Activated B cell treated with CpG ODN at 0.5 μM for 24 hours (primary cell): Measurements from ENCODE around the gene GALNT17. TPM values are rescaled to one million over a fixed set of nuclear protein-coding genes. Genes with fewer than 3 reads are reported as not detected.

Experiments
- ATAC-seq: fragments of 200-7000 bp; cut with Tn5 transposase; one replicate; pipeline ENCODE4 v1.10.0; 2021; ENCODE audit warnings: low read depth, mild to moderate bottlenecking, moderate library complexity
- CTCF ChIA-PET: fragments of 350-600 bp; sonication (Branson Sonifier 250); formaldehyde crosslinking; loops from one replicate; lab custom pipeline; 2021; ENCODE audit warnings: antibody characterized with exemption; lab: Charles Lee
- POLR2A ChIA-PET: fragments of 350-600 bp; sonication (Branson Sonifier 250); formaldehyde crosslinking; loops from one replicate; lab custom pipeline; 2021; ENCODE audit warnings: antibody characterized with exemption; lab: Charles Lee
- DNase-seq: peaks from one replicate; pipeline ENCODE4 v3.0.0; 2022
- H3K27ac Mint-ChIP-seq: one replicate; pipeline ENCODE4 v1.8.0; 2020; ENCODE audit warnings: mixed read lengths
- H3K27me3 Mint-ChIP-seq: one replicate; pipeline ENCODE4 v1.8.0; 2021; ENCODE audit warnings: mixed read lengths
- H3K36me3 Mint-ChIP-seq: one replicate; pipeline ENCODE4 v1.8.0; 2021; ENCODE audit warnings: low read depth, mixed read lengths
- H3K4me1 Mint-ChIP-seq: one replicate; pipeline ENCODE4 v1.8.0; 2021; ENCODE audit warnings: mixed read lengths
- H3K4me3 Mint-ChIP-seq: one replicate; pipeline ENCODE4 v1.8.0; 2020; ENCODE audit warnings: mild to moderate bottlenecking, mixed read lengths
- H3K9me3 Mint-ChIP-seq: one replicate; pipeline ENCODE4 v1.8.0; 2020; ENCODE audit warnings: mixed read lengths
- CTCF ChIP-seq: fragments of 200-600 bp; IDR thresholded peaks from one replicate; pipeline ENCODE4 v1.8.0; 2022; ENCODE audit warnings: antibody characterized with exemption, mild to moderate bottlenecking
- intact Hi-C: fragments of 100-400 bp; cut with micrococcal nuclease; formaldehyde crosslinking; loops from one replicate; pipeline ENCODE4 v1.15.1; 2024
- total RNA-seq: library from RNA; stranded (reverse); gene quantifications from 2 replicates; pipeline ENCODE4 v1.2.3, GENCODE V29; 2022

Gene GALNT17
- total RNA-seq, 1 donor from 2014 or later, result not detected

GRCh38 chr7:71645836-71646235 is 513.9 kb downstream of the GALNT17 start:
- Mint-ChIP-seq H3K4me1 (no peaks in the 10 kb centered on the region), H3K4me3 (no peak overlapping the region), H3K27me3 (no peaks in the 10 kb centered on the region), H3K9me3 (peaks cover 22% of the 10 kb centered on the region), H3K27ac (no peak overlapping the region), H3K36me3 (no peaks in the 10 kb centered on the region)
- ChIA-PET CTCF (no interaction called here), POLR2A (no interaction called here)
- ATAC-seq, result no peak
- no peak for DNase-seq
- TF ChIP-seq CTCF, result no peak
- intact Hi-C loops, result no loop called here

DNA sequence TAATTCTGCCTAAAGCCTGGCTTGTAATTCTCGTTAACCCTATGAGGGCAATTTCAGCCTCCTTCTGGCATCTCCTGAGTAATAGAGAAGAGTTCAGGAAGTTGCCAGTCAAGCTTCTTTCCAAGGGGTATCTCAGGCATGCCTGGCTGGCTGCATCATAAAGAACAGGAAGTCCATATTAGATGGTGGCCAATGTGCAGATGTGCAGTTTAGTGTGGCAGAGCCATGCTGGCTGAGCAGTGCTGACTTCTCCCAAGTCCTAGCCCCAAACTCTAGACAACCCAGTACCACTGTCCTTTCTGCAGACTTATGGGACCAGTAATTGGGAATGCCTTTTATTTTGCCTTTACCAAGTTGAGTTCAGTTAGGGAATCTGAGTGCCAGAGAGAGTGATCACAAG is 517.9 kb downstream of the GALNT17 start:
- ChIA-PET CTCF (no interaction called here), POLR2A (no interaction called here)
- TF ChIP-seq CTCF, result no peak
- no peak for DNase-seq
- Mint-ChIP-seq H3K27me3 (no peaks in the 10 kb centered on the region), H3K27ac (no peak overlapping the region), H3K4me1 (no peaks in the 10 kb centered on the region), H3K36me3 (no peaks in the 10 kb centered on the region), H3K9me3 (peaks cover 18% of the 10 kb centered on the region), H3K4me3 (no peak overlapping the region)
- intact Hi-C loops, result no loop called here
- no peak for ATAC-seq

DNA sequence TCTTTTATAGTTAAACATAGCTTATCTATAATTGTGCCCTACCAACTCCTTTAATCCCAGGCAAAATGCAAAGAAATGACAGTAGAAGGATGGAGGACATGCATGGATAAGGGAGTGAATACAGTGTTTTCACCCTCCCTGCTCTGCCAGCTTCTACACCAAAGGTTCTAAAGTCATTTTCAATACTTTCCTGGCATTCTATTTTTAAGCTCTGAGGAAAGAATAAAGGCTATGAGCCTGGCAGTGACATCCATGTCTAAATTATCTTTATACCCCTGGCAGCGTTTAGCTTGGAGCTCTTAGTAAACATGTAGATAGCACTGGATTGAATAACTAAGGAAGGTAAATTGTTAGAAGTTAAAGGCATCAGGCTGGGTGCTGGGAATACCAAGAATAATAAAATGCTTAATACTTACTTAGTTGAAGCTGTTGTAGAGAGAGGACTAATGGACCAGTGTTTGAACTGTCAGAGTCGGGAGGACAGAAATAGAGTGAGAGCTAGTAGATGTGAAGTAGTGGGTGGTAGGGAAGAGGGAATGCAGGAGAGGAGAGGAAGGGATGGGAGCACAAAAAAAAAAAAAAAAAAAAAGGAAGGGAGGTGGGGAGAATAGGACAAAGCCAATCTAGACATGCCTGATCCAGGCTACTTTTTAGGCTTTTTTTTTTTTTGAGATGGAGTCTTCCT is 518.9 kb downstream of the GALNT17 start:
- H3K9me3 Mint-ChIP-seq, result peaks cover 11% of the 10 kb centered on the region
- DNase-seq (no peak), ATAC-seq (no peak)
- CTCF ChIA-PET, result no interaction called here
- no peaks in the 10 kb centered on the region for H3K36me3 Mint-ChIP-seq
- no peak overlapping the region for H3K27ac Mint-ChIP-seq
- H3K4me1 Mint-ChIP-seq, result no peaks in the 10 kb centered on the region
- no peaks in the 10 kb centered on the region for H3K27me3 Mint-ChIP-seq
- no peak for TF ChIP-seq CTCF
- POLR2A ChIA-PET, result no interaction called here
- H3K4me3 Mint-ChIP-seq, result no peak overlapping the region
- intact Hi-C loops, result no loop called here

DNA sequence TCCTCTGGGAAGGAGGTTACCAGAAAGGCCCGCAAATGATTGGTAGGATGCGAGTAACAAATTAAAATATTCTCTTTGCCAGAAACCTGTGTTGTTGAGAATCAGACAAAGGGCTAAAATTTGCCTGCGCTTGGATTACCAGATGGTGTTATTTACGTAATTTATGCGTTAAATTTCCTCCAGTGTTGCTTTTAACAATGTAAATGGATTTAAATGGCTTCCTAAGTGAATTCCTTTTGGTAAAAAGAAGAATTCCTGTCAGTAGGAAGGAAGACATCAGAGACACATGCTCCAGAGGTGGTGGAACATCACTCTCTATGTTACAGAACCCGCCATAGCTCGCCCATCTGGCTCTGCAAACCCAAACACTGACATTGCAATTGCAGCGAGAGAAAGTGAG is 520.6 kb downstream of the GALNT17 start:
- Mint-ChIP-seq H3K9me3 (peaks cover 12% of the 10 kb centered on the region), H3K36me3 (no peaks in the 10 kb centered on the region), H3K27me3 (no peaks in the 10 kb centered on the region), H3K4me1 (no peaks in the 10 kb centered on the region), H3K27ac (no peak overlapping the region), H3K4me3 (no peak overlapping the region)
- ChIA-PET POLR2A (no interaction called here), CTCF (no interaction called here)
- ATAC-seq (no peak), DNase-seq (no peak)
- intact Hi-C loops, result no loop called here
- TF ChIP-seq CTCF, result no peak

- H3K4me1 Mint-ChIP-seq, result no peaks in the 10 kb centered on the region
- TF ChIP-seq CTCF, result no peak
- no peaks in the 10 kb centered on the region for H3K36me3 Mint-ChIP-seq
- intact Hi-C loops, result no loop called here
- H3K27ac Mint-ChIP-seq, result no peak overlapping the region
- DNase-seq (no peak), ATAC-seq (no peak)
- POLR2A ChIA-PET, result no interaction called here
- peaks cover 7% of the 10 kb centered on the region for H3K9me3 Mint-ChIP-seq
- no peaks in the 10 kb centered on the region for H3K27me3 Mint-ChIP-seq
- H3K4me3 Mint-ChIP-seq, result no peak overlapping the region
- CTCF ChIA-PET, result no interaction called here
Observed at GRCh38 chr7:71657386-71657785, 525.4 kb downstream of the GALNT17 start.
